ENCODE measurements around the gene ANTKMT.

DNA sequence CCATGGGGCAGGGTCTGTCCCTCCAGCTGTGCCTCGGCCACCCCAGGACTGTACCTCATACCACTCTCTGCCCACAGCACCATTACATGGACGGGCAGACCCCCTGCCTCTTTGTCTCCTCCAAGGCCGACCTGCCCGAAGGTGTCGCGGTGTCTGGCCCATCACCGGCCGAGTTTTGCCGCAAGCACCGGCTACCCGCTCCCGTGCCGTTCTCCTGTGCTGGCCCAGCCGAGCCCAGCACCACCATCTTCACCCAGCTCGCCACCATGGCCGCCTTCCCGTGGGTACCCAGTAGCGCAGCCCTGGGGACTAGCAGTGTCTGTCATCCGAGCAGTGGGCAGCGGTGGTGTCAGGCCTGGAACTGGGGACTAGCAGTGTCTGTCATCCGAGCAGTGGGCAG is 48.1 kb upstream of the ANTKMT start:
- TF ChIP-seq SP1 (IDR thresholded peaks at IDR 0.05) (no peak), NFRKB (IDR thresholded peaks at IDR 0.05) (no peak), BHLHE40 (IDR thresholded peaks at IDR 0.05; ENCODE audit: borderline replicate concordance) (no peak), FOXK2 (IDR thresholded peaks at IDR 0.05) (no peak), TARDBP (IDR thresholded peaks at IDR 0.05) (no peak)

Data from HEK293T (cell line).